Loucy (cell line): ENCODE measurements around the gene C1orf122.

Source experiments
- H2AFZ ChIP-seq: fragments of 200-600 bp; sonication (generic); 2 replicates; pipeline ENCODE4 v1.6.0; 2016; ENCODE audit warnings: antibody characterized with exemption, mild to moderate bottlenecking, low read length, moderate library complexity
- H3F3A ChIP-seq: fragments of 200-600 bp; 2 replicates; pipeline ENCODE4 v1.6.0; 2016; ENCODE audit warnings: antibody characterized with exemption, low read depth, mild to moderate bottlenecking
- H3K27me3 ChIP-seq: fragments of 200-600 bp; sonication (generic); 2 replicates; pipeline ENCODE4 v1.6.1; 2014; ENCODE audit warnings: low read length, mild to moderate bottlenecking; ENCODE audit not compliant: insufficient read depth, poor library complexity, severe bottlenecking
- H3K36me3 ChIP-seq: fragments of 200-600 bp; sonication (generic); 2 replicates; pipeline ENCODE4 v1.6.1; 2016; ENCODE audit warnings: low read length; ENCODE audit not compliant: insufficient read depth
- H3K4me1 ChIP-seq: fragments of 200-600 bp; sonication (generic); 2 replicates; pipeline ENCODE4 v1.5.1; 2014; ENCODE audit warnings: low read length, mild to moderate bottlenecking; ENCODE audit not compliant: insufficient read depth, poor library complexity, severe bottlenecking
- H3K4me2 ChIP-seq: fragments of 200-600 bp; sonication (generic); 2 replicates; pipeline ENCODE4 v1.6.0; 2014; ENCODE audit warnings: antibody characterized with exemption, low read length, low read depth, mild to moderate bottlenecking; ENCODE audit not compliant: poor library complexity, severe bottlenecking
- H3K4me3 ChIP-seq: fragments of 200-600 bp; sonication (generic); 2 replicates; pipeline ENCODE4 v1.5.1; 2014; ENCODE audit warnings: low read length, mild to moderate bottlenecking, mixed read lengths; ENCODE audit not compliant: poor library complexity, severe bottlenecking
- H3K79me2 ChIP-seq: fragments of 200-600 bp; sonication (generic); 2 replicates; pipeline ENCODE4 v1.6.1; 2014; ENCODE audit warnings: low read length; ENCODE audit not compliant: insufficient read depth
- H3K9ac ChIP-seq: fragments of 200-600 bp; sonication (generic); 2 replicates; pipeline ENCODE4 v1.6.0; 2014; ENCODE audit warnings: mild to moderate bottlenecking, low read depth, low read length, moderate library complexity; ENCODE audit not compliant: poor library complexity, severe bottlenecking
- H3K9me2 ChIP-seq: fragments of 200-600 bp; sonication (generic); replicated peaks from 2 replicates; pipeline ENCODE4 v1.6.1; 2016; ENCODE audit warnings: low read depth, low read length, mixed read lengths
- H3K9me3 ChIP-seq: fragments of 200-600 bp; sonication (generic); 2 replicates; pipeline ENCODE4 v1.6.1; 2014; ENCODE audit warnings: mild to moderate bottlenecking, antibody characterized with exemption, low read length, low read depth; ENCODE audit not compliant: insufficient read depth
- H4K20me1 ChIP-seq: fragments of 200-600 bp; sonication (generic); 2 replicates; pipeline ENCODE4 v1.6.0; 2014; ENCODE audit warnings: antibody characterized with exemption, low read length, mild to moderate bottlenecking; ENCODE audit not compliant: insufficient read depth, poor library complexity, severe bottlenecking
- CTCF ChIP-seq: fragments of 200-600 bp; sonication (generic); conservative IDR thresholded peaks from 2 replicates; pipeline ENCODE4 v1.5.1; 2014; ENCODE audit warnings: mild to moderate bottlenecking, antibody characterized with exemption, low read length
- EZH2phosphoT487 ChIP-seq: fragments of 200-600 bp; IDR thresholded peaks from 2 replicates; pipeline ENCODE4 v1.6.1; 2018; ENCODE audit warnings: antibody characterized with exemption, mild to moderate bottlenecking, moderate library complexity, borderline replicate concordance

Gene C1orf122

GRCh38 chr1:37807220-37807554, 403 bp upstream of the C1orf122 start:
- H3K9me3 ChIP-seq: no peaks in the 10 kb centered on the region
- no peak overlapping the region for H2AFZ ChIP-seq
- H3K4me3 ChIP-seq: peak overlapping the region; percentile 97
- peaks cover 42% of the 10 kb centered on the region for H4K20me1 ChIP-seq
- H3K27me3 ChIP-seq: no peaks in the 10 kb centered on the region
- H3K79me2 ChIP-seq: peaks cover 43% of the 10 kb centered on the region
- H3K9ac ChIP-seq: peak overlapping the region; percentile 90
- H3K4me2 ChIP-seq: peak overlapping the region; percentile 99
- H3K4me1 ChIP-seq: peaks cover 20% of the 10 kb centered on the region
- peaks cover 36% of the 10 kb centered on the region; the same call in 1 of the 2 replicates for H3K36me3 ChIP-seq
- TF ChIP-seq EZH2phosphoT487: no peak
- TF ChIP-seq CTCF: no peak
- no peaks in the 10 kb centered on the region for H3K9me2 ChIP-seq
- H3F3A ChIP-seq: no peaks in the 10 kb centered on the region

- peaks cover 22% of the 10 kb centered on the region; the same call in 1 of the 2 replicates for H3K36me3 ChIP-seq
- no peaks in the 10 kb centered on the region for H3F3A ChIP-seq
- peak overlapping the region; percentile 90 for H3K9ac ChIP-seq
- H3K9me2 ChIP-seq: no peaks in the 10 kb centered on the region
- H3K79me2 ChIP-seq: peaks cover 43% of the 10 kb centered on the region
- H4K20me1 ChIP-seq: peaks cover 35% of the 10 kb centered on the region
- H2AFZ ChIP-seq: peak overlapping the region; percentile 87
- H3K27me3 ChIP-seq: no peaks in the 10 kb centered on the region
- peaks cover 20% of the 10 kb centered on the region for H3K4me1 ChIP-seq
- no peak for TF ChIP-seq EZH2phosphoT487
- TF ChIP-seq CTCF: no peak
- peak overlapping the region; percentile 97 for H3K4me3 ChIP-seq
- H3K4me2 ChIP-seq: peak overlapping the region; percentile 88
- no peaks in the 10 kb centered on the region for H3K9me3 ChIP-seq
These were observed 1.1 kb downstream of the C1orf122 start for GRCh38 chr1:37808369-37809319.

GRCh38 chr1:37809942-37810341, 2.4 kb downstream of the C1orf122 start:
- no peak overlapping the region for H3K9ac ChIP-seq
- no peaks in the 10 kb centered on the region for H3K9me2 ChIP-seq
- H3K4me3 ChIP-seq: no peak overlapping the region
- no peaks in the 10 kb centered on the region for H3K27me3 ChIP-seq
- peaks cover 35% of the 10 kb centered on the region for H3K79me2 ChIP-seq
- no peak for TF ChIP-seq EZH2phosphoT487
- TF ChIP-seq CTCF: no peak
- H3K4me1 ChIP-seq: peaks cover 20% of the 10 kb centered on the region
- H3K36me3 ChIP-seq: peaks cover 12% of the 10 kb centered on the region; the same call in 1 of the 2 replicates
- H3K4me2 ChIP-seq: no peak overlapping the region
- no peaks in the 10 kb centered on the region for H3K9me3 ChIP-seq
- peaks cover 26% of the 10 kb centered on the region for H4K20me1 ChIP-seq
- H2AFZ ChIP-seq: no peak overlapping the region
- no peaks in the 10 kb centered on the region for H3F3A ChIP-seq
